ENCODE results near the gene NSFL1C.

- TF ChIP-seq RAD21 (IDR thresholded peaks at IDR 0.05; ENCODE audit: low read depth): no peak
- TF ChIP-seq USF1 (IDR thresholded peaks at IDR 0.05): no peak
- TF ChIP-seq CREB1 (IDR thresholded peaks at IDR 0.05; ENCODE audit: low read depth): no peak
- TF ChIP-seq FOXM1 (IDR thresholded peaks at IDR 0.05; ENCODE audit: borderline replicate concordance, low read depth): no peak
- TF ChIP-seq YY1 (IDR thresholded peaks at IDR 0.05; ENCODE audit: low read depth): no peak
- no peak for TF ChIP-seq MAX (IDR thresholded peaks at IDR 0.05)
- TF ChIP-seq EP300 (IDR thresholded peaks at IDR 0.05; ENCODE audit: borderline replicate concordance): no peak
- TF ChIP-seq CEBPB (IDR thresholded peaks at IDR 0.05): no peak
- TF ChIP-seq REST (IDR thresholded peaks at IDR 0.05; ENCODE audit: low read depth): no peak
- no peak for TF ChIP-seq TAF1 (IDR thresholded peaks at IDR 0.05; ENCODE audit: low read depth)
- no peak for TF ChIP-seq NFIC (IDR thresholded peaks at IDR 0.05)
Observed at GRCh38 chr20:1460275-1460674, 6.4 kb downstream of the NSFL1C start.
